NT2/D1 (cell line): Measurements from ENCODE around the gene MCEMP1.

ENCODE experiments used
- DNase-seq: peaks from one replicate; pipeline ENCODE4 v3.0.0-alpha.2; 2011; ENCODE audit warnings: low read depth, low spot score
- H3K27me3 ChIP-seq: 2 replicates; pipeline ENCODE4 v1.6.0; 2011; ENCODE audit warnings: mild to moderate bottlenecking; ENCODE audit not compliant: insufficient read length, insufficient read depth
- H3K36me3 ChIP-seq: 2 replicates; pipeline ENCODE4 v1.6.1; 2011; ENCODE audit warnings: mild to moderate bottlenecking, low read length, mixed read lengths; ENCODE audit not compliant: insufficient read depth, insufficient read length
- H3K4me1 ChIP-seq: 2 replicates; pipeline ENCODE4 v1.5.1; 2011; ENCODE audit not compliant: insufficient read depth, insufficient read length
- H3K4me3 ChIP-seq: 2 replicates; pipeline ENCODE4 v1.5.1; 2011; ENCODE audit warnings: low read depth; ENCODE audit not compliant: insufficient read length
- H3K9ac ChIP-seq: 2 replicates; pipeline ENCODE4 v1.6.0; 2011; ENCODE audit warnings: low read depth; ENCODE audit not compliant: insufficient read length
- H3K9me3 ChIP-seq: 2 replicates; pipeline ENCODE4 v1.5.1; 2011; ENCODE audit warnings: mild to moderate bottlenecking, low read length; ENCODE audit not compliant: insufficient read depth
- SUZ12 ChIP-seq: IDR thresholded peaks from 2 replicates; pipeline ENCODE4 v1.6.1; 2011; ENCODE audit not compliant: insufficient read length, insufficient read depth; ENCODE audit errors: extremely low read depth
- YY1 ChIP-seq: IDR thresholded peaks from 2 replicates; pipeline ENCODE4 v1.6.1; 2011; ENCODE audit not compliant: insufficient read length, insufficient read depth
- ZNF274 ChIP-seq: IDR thresholded peaks from 2 replicates; pipeline ENCODE4 v1.6.1; 2011; ENCODE audit warnings: mild to moderate bottlenecking, low read depth, low read length

MCEMP1 gene

GRCh38 chr19:7710616-7711015 is 33.7 kb downstream of the MCEMP1 start:
- Histone ChIP-seq H3K9ac (no peak overlapping the region), H3K36me3 (no peaks in the 10 kb centered on the region), H3K9me3 (no peaks in the 10 kb centered on the region), H3K4me1 (no peaks in the 10 kb centered on the region), H3K4me3 (no peak overlapping the region), H3K27me3 (no peaks in the 10 kb centered on the region)
- TF ChIP-seq SUZ12: no peak
- no peak for TF ChIP-seq ZNF274
- TF ChIP-seq YY1: no peak
- no peak for DNase-seq

- TF ChIP-seq YY1 (no peak), ZNF274 (no peak), SUZ12 (no peak)
- no peaks in the 10 kb centered on the region for H3K36me3 ChIP-seq
- no peak for DNase-seq
- H3K4me3 ChIP-seq: no peak overlapping the region
- H3K4me1 ChIP-seq: no peaks in the 10 kb centered on the region
- H3K9ac ChIP-seq: no peak overlapping the region
- H3K9me3 ChIP-seq: no peaks in the 10 kb centered on the region
- no peaks in the 10 kb centered on the region for H3K27me3 ChIP-seq
Observed at GRCh38 chr19:7715671-7716070, 38.8 kb downstream of the MCEMP1 start.

GRCh38 chr19:7716762-7717161 is 39.9 kb downstream of the MCEMP1 start:
- no peak for TF ChIP-seq SUZ12
- no peak for TF ChIP-seq ZNF274
- no peak for TF ChIP-seq YY1
- H3K4me1 ChIP-seq: no peaks in the 10 kb centered on the region
- H3K36me3 ChIP-seq: no peaks in the 10 kb centered on the region
- no peak overlapping the region for H3K4me3 ChIP-seq
- no peaks in the 10 kb centered on the region for H3K9me3 ChIP-seq
- no peaks in the 10 kb centered on the region for H3K27me3 ChIP-seq
- DNase-seq: no peak
- no peak overlapping the region for H3K9ac ChIP-seq

- H3K27me3 ChIP-seq: no peaks in the 10 kb centered on the region
- H3K4me1 ChIP-seq: no peaks in the 10 kb centered on the region
- no peaks in the 10 kb centered on the region for H3K36me3 ChIP-seq
- no peak for DNase-seq
- TF ChIP-seq YY1 (no peak), SUZ12 (no peak), ZNF274 (no peak)
- H3K9ac ChIP-seq: no peak overlapping the region
- H3K9me3 ChIP-seq: no peaks in the 10 kb centered on the region
- H3K4me3 ChIP-seq: no peak overlapping the region
Observed at GRCh38 chr19:7718668-7719067, 41.8 kb downstream of the MCEMP1 start.

- Histone ChIP-seq H3K4me3 (no peak overlapping the region), H3K9ac (no peak overlapping the region), H3K36me3 (no peaks in the 10 kb centered on the region), H3K4me1 (no peaks in the 10 kb centered on the region), H3K27me3 (no peaks in the 10 kb centered on the region), H3K9me3 (no peaks in the 10 kb centered on the region; the same call in 1 of the 2 replicates)
- no peak for DNase-seq
- no peak for TF ChIP-seq ZNF274
- no peak for TF ChIP-seq YY1
- TF ChIP-seq SUZ12: no peak
Observed at GRCh38 chr19:7720351-7720750, 43.5 kb downstream of the MCEMP1 start.

- H3K4me1 ChIP-seq: no peaks in the 10 kb centered on the region
- no peaks in the 10 kb centered on the region for H3K36me3 ChIP-seq
- no peak for DNase-seq
- H3K27me3 ChIP-seq: peaks cover under 1% of the 10 kb centered on the region
- no peaks in the 10 kb centered on the region; the same call in 1 of the 2 replicates for H3K9me3 ChIP-seq
- no peak for TF ChIP-seq YY1
- no peak for TF ChIP-seq SUZ12
- no peak for TF ChIP-seq ZNF274
- H3K9ac ChIP-seq: no peak overlapping the region
- H3K4me3 ChIP-seq: no peak overlapping the region
Observed at GRCh38 chr19:7722231-7722651, 45.4 kb downstream of the MCEMP1 start.

- no peak overlapping the region for H3K4me3 ChIP-seq
- no peak for TF ChIP-seq ZNF274
- no peak for TF ChIP-seq SUZ12
- TF ChIP-seq YY1: no peak
- no peaks in the 10 kb centered on the region; the same call in 1 of the 2 replicates for H3K9me3 ChIP-seq
- no peak for DNase-seq
- peaks cover 36% of the 10 kb centered on the region for H3K27me3 ChIP-seq
- H3K36me3 ChIP-seq: no peaks in the 10 kb centered on the region
- peaks cover 8% of the 10 kb centered on the region for H3K4me1 ChIP-seq
- no peak overlapping the region for H3K9ac ChIP-seq
Observed at GRCh38 chr19:7725791-7726190, 48.9 kb downstream of the MCEMP1 start.
